Activated naive CD4-positive, alpha-beta T cell treated with anti-CD3 and anti-CD28 coated beads, Interleukin-2, amount 50 U/mL, for 24 hours (primary cell): ENCODE data around the gene GDF7.
"Not testable (repeated sequence)": the region's sequence is repeated elsewhere in the genome, so short reads cannot be mapped to it uniquely, and the experiment has no call there.

Experiments
- H3K27ac Mint-ChIP-seq: one replicate; pipeline ENCODE4 v1.8.0; 2021; ENCODE audit warnings: mild to moderate bottlenecking, mixed read lengths
- H3K27me3 Mint-ChIP-seq: one replicate; pipeline ENCODE4 v1.8.0; 2021; ENCODE audit warnings: mixed read lengths
- H3K36me3 Mint-ChIP-seq: one replicate; pipeline ENCODE4 v1.8.0; 2021; ENCODE audit warnings: mixed read lengths
- H3K4me1 Mint-ChIP-seq: one replicate; pipeline ENCODE4 v1.8.0; 2021; ENCODE audit warnings: mixed read lengths
- H3K4me3 Mint-ChIP-seq: one replicate; pipeline ENCODE4 v1.8.0; 2021; ENCODE audit warnings: mild to moderate bottlenecking, mixed read lengths
- H3K9me3 Mint-ChIP-seq: one replicate; pipeline ENCODE4 v1.8.0; 2021; ENCODE audit warnings: mixed read lengths

Gene GDF7

GRCh38 chr2:20713585-20713984, 46.6 kb downstream of the GDF7 start:
- H3K4me3 Mint-ChIP-seq, H3K27me3 Mint-ChIP-seq, H3K9me3 Mint-ChIP-seq, H3K27ac Mint-ChIP-seq: not testable (repeated sequence)
- Mint-ChIP-seq H3K4me1 (peaks cover 13% of the 10 kb centered on the region), H3K36me3 (peaks cover 41% of the 10 kb centered on the region)

GRCh38 chr2:20714412-20714811, 47.5 kb downstream of the GDF7 start:
- peaks cover 47% of the 10 kb centered on the region for H3K36me3 Mint-ChIP-seq
- not testable (repeated sequence) for H3K4me3 Mint-ChIP-seq, H3K27me3 Mint-ChIP-seq, H3K27ac Mint-ChIP-seq
- H3K4me1 Mint-ChIP-seq, result peaks cover 13% of the 10 kb centered on the region
- peaks cover 12% of the 10 kb centered on the region for H3K9me3 Mint-ChIP-seq

GRCh38 chr2:20716164-20716563, 49.2 kb downstream of the GDF7 start:
- Mint-ChIP-seq H3K36me3 (peaks cover 55% of the 10 kb centered on the region), H3K4me1 (peaks cover 20% of the 10 kb centered on the region), H3K9me3 (peaks cover 18% of the 10 kb centered on the region)
- H3K27ac Mint-ChIP-seq, H3K27me3 Mint-ChIP-seq, H3K4me3 Mint-ChIP-seq: not testable (repeated sequence)

- no peak overlapping the region for H3K27ac Mint-ChIP-seq
- H3K9me3 Mint-ChIP-seq, result peaks cover 19% of the 10 kb centered on the region
- peaks cover 56% of the 10 kb centered on the region for H3K36me3 Mint-ChIP-seq
- H3K27me3 Mint-ChIP-seq, result no peaks in the 10 kb centered on the region
- H3K4me3 Mint-ChIP-seq, result no peak overlapping the region
- H3K4me1 Mint-ChIP-seq, result peaks cover 16% of the 10 kb centered on the region
Measured at GRCh38 chr2:20717641-20718040, 50.7 kb downstream of the GDF7 start.

- Mint-ChIP-seq H3K4me3 (no peak overlapping the region), H3K27ac (no peak overlapping the region), H3K9me3 (peaks cover 19% of the 10 kb centered on the region), H3K36me3 (peaks cover 50% of the 10 kb centered on the region), H3K4me1 (peaks cover 7% of the 10 kb centered on the region), H3K27me3 (no peaks in the 10 kb centered on the region)
Measured at GRCh38 chr2:20722592-20723240, 55.8 kb downstream of the GDF7 start.

- peaks cover 42% of the 10 kb centered on the region for H3K36me3 Mint-ChIP-seq
Measured at GRCh38 chr2:20723543-20723942, 56.6 kb downstream of the GDF7 start.

GRCh38 chr2:20724500-20725053, 57.6 kb downstream of the GDF7 start:
- H3K9me3 Mint-ChIP-seq, result peaks cover 6% of the 10 kb centered on the region
- H3K36me3 Mint-ChIP-seq, result peaks cover 38% of the 10 kb centered on the region
- H3K27ac Mint-ChIP-seq, result no peak overlapping the region
- H3K4me1 Mint-ChIP-seq, result peaks cover 7% of the 10 kb centered on the region
- H3K4me3 Mint-ChIP-seq, result no peak overlapping the region
- H3K27me3 Mint-ChIP-seq, result no peaks in the 10 kb centered on the region

More at GRCh38 chr2:20723543-20723942, 56.6 kb downstream of the GDF7 start:
- Mint-ChIP-seq H3K4me1 (peaks cover 7% of the 10 kb centered on the region), H3K27me3 (no peaks in the 10 kb centered on the region), H3K4me3 (no peak overlapping the region), H3K9me3 (peaks cover 11% of the 10 kb centered on the region), H3K27ac (no peak overlapping the region)

- peaks cover 4% of the 10 kb centered on the region for H3K9me3 Mint-ChIP-seq
- peaks cover 3% of the 10 kb centered on the region for H3K4me1 Mint-ChIP-seq
- no peaks in the 10 kb centered on the region for H3K27me3 Mint-ChIP-seq
- H3K4me3 Mint-ChIP-seq, result no peak overlapping the region
- H3K36me3 Mint-ChIP-seq, result peaks cover 33% of the 10 kb centered on the region
- peak overlapping the region; percentile 3 for H3K27ac Mint-ChIP-seq
Measured at GRCh38 chr2:20725782-20726181, 58.8 kb downstream of the GDF7 start.

GRCh38 chr2:20726913-20727312, 60.0 kb downstream of the GDF7 start:
- no peaks in the 10 kb centered on the region for H3K27me3 Mint-ChIP-seq
- peaks cover 30% of the 10 kb centered on the region for H3K36me3 Mint-ChIP-seq
- no peaks in the 10 kb centered on the region for H3K4me1 Mint-ChIP-seq
- H3K27ac Mint-ChIP-seq, result no peak overlapping the region
- no peaks in the 10 kb centered on the region for H3K9me3 Mint-ChIP-seq
- no peak overlapping the region for H3K4me3 Mint-ChIP-seq

- Mint-ChIP-seq H3K9me3 (no peaks in the 10 kb centered on the region), H3K27ac (no peak overlapping the region), H3K36me3 (peaks cover 29% of the 10 kb centered on the region), H3K4me1 (no peaks in the 10 kb centered on the region), H3K4me3 (no peak overlapping the region), H3K27me3 (no peaks in the 10 kb centered on the region)
Measured at GRCh38 chr2:20728114-20728758, 61.3 kb downstream of the GDF7 start.
